DMS 273 treated with DMSO at 0.1 percent for 48 hours (cell line): ENCODE results near the gene SOX6.
"Not testable (repeated sequence)": the region's sequence is repeated elsewhere in the genome, so short reads cannot be mapped to it uniquely, and the experiment has no call there.

ENCODE experiments used
- DNase-seq: peaks from one replicate; lab custom pipeline; 2025; lab: John Stamatoyannopoulos, UW

The SOX6 gene

GRCh38 chr11:16149476-16149875 is 206.9 kb downstream of the SOX6 start:
- DNase-seq, result no peak

DNA sequence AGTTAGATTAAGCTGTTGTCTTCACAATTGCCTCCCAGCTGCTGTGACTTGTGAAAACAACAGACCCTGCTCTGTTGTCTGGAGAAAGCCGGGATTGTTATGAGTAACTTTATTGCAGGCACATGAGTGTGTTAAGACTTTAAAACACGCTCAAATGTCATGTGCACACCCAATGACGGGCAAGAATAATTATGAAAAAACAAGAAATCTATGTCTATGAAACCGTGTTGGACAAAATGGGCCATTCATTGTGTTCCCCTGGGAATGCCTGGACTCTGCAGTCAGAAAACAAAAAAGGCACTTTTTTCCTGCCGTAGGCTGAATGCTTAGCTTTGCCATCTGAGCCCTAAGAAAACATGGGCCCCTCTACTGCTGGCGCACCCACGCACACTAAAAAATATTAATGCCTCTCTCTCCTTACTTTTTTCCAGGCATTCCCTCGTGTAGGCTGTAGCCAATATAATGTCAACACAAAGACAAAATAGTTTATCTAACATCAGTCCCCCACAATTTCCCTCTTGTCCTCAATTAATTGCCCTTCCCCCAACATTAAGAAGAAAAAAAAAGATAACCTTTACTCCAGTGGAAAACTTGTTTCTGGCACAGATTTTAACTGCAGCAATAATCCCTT is 207.9 kb downstream of the SOX6 start:
- no peak for DNase-seq

- DNase-seq, result not testable (repeated sequence)
Measured at GRCh38 chr11:16146980-16147379, 209.4 kb downstream of the SOX6 start.

- not testable (repeated sequence) for DNase-seq
Measured at GRCh38 chr11:16141614-16142013, 214.7 kb downstream of the SOX6 start.

- not testable (repeated sequence) for DNase-seq
Measured at GRCh38 chr11:16141162-16141561, 215.2 kb downstream of the SOX6 start.

GRCh38 chr11:16136792-16137390 is 219.5 kb downstream of the SOX6 start:
- DNase-seq, result no peak

GRCh38 chr11:16133867-16134266 is 222.5 kb downstream of the SOX6 start:
- DNase-seq, result no peak

- DNase-seq, result no peak
Measured at GRCh38 chr11:16127732-16128131, 228.6 kb downstream of the SOX6 start.

- no peak for DNase-seq
Measured at GRCh38 chr11:16126362-16126761, 230.0 kb downstream of the SOX6 start.

- DNase-seq, result no peak
Measured at GRCh38 chr11:16125796-16126195, 230.6 kb downstream of the SOX6 start.

DNA sequence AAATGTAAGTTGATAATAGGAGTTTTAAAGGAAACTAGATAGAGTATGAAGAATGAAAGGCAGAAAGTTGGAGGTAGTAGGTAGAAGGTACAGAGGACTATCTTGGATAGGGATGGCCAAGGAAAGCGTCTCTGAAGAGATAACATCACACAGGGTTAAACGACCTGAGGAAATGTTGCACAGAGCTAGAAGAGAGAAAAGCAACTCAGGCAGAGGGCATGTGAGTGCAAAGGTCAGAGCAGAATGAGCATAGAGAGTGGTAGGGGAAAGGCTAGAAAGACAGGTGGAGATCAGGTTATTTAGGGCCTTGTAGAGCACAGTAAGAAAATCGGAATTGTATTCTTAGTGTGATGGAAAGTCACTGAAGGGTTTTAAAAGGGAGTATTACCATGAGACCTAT is 232.0 kb downstream of the SOX6 start:
- DNase-seq, result no peak

DNA sequence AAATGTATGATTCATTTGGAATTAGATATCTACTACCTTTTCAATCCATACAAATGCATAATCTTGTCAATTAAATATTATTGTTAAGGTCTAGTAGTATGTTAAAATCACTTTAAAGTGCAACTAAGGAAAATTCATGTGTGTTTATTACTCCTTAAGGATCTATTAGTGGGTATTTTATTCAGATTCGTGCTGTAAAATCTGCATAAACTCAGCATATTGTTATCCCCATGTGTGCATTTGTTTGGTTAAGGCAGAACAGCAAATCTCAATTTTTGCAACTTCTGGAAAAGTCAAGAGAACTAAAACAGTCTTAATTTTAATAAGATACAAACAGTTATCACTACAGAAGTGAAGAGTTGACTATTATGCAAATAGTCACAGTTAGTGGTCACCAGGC is 234.5 kb downstream of the SOX6 start:
- no peak for DNase-seq

DNA sequence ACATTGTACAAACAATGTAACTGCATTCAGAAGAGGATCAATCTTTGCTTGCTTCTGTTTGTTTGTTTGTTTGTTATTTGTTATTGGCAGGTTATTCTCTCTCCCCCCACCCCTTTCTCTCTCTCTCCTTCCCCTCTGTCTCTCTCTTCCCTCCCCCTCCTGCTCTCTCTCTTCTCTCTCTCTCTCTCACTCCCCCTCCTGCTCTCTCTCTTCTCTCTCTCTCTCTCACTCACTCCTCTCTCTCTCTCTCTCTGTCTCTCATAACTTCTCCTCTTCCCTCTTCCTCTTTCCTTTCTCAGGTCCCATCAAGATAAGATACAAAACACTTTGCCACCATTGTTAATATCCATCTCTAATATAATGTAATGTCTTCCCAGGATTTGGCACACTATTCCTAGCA is 236.3 kb downstream of the SOX6 start:
- no peak for DNase-seq

DNA sequence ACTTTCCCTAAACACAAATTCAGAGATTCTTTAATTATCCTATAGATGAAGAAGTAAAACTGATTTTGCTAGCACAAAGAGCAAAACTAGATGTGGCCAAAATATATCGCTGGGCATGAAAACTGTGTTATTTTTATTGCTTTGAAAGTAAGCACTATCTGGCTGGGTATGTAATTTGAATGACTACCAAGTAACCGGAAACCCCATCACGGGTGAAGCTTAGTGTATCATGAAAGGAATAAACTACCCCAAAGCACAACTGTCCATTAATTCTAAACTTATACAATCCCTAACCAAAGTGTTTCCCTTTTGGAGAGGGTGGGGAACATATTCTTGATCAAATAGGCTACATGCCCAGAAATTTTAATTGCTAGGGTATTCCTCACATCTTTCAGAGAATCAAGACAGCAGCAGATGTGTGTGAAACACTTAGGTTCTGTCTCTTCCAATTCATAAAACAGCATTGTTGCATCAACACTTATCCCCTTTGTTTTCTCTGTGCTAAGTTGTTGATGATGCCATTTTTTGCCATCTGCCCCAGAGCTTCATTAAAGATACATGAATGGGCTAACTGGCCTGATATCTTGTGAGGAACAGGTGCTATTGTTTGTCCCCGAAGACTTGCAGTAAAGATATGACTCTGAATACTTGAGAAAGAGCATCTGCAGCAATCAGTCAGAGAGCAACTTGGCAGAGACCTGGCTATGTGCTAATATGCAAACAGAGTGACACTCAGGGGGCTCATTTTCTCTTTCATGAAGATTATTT is 238.2 kb downstream of the SOX6 start:
- DNase-seq, result no peak

DNA sequence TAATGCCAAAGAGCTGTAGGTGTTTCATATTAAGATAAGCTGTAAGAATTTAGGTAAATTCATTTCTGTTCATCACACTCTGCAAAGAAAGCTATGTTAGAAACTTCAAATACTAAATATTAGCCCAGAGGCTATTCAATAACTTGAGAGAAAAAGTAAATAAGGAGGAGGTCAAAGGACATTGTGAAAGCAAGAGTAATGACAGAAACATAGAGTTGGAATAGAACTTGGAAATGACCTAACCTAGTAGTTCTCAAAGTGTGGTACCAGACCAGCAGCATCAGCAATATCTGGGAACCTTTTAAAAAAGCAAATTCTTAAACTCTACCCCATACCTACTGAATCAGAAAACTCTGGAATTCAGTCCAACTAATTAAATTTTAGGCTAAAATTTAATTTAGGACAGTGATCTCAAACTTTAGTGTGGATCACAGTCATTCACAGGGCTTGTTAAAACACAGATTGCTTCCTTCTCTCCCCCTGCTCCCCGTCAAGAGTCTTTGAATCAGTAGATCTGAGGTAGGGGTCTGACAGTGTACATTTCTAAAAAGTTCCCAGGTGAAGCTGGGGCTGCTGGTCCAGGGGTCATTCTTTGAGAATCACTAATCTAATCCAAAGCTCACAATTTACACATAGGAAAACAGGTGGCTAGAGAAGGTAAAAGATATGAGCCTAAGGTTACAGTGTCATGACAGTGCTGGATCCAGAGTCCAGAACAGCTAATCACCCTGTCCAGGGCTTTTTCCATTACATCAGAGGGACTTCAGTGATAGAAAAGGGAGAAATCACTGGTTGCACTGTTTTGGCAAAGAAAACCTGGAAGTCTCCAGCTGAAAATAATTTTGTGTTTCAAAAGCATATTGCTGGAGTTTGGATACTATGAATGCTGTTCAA is 241.1 kb downstream of the SOX6 start:
- DNase-seq, result no peak

DNA sequence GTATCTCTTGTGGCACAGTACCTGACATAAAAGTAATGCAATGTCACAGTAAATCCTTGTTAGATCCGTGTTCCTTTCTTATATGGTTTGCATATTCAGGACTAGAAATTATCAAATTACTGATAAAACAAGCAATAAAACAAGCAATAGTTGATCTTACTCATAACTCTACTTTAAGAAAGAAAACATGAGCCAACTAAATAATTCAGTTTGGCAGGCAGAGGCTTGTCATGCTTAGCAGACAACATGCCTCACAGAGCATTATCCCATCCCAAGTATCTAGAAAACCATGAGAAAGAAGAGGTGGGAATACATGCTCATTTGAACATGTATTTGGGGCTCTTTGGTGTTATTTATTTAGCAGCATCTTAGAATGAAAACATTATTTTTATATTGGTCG is 241.9 kb downstream of the SOX6 start:
- no peak for DNase-seq

DNA sequence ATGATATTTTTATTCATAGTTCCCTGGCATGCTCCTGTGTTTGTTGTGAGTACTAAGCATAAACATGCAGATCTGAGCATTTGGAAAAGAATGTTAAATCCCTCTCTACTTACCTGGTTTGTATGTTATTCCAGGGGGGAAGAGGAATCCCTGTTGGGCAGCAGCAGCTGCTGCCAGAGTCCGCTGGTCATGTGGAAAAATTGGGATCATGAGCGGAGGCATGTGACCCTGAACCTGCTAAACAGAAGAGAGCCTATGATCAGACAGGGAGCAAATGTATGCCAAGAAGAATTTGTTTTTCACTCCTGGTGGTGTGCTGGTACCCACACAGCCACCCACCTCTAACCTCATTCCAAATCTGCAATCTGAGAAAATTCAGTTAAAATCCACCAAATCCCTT is 244.7 kb downstream of the SOX6 start:
- no peak for DNase-seq

DNA sequence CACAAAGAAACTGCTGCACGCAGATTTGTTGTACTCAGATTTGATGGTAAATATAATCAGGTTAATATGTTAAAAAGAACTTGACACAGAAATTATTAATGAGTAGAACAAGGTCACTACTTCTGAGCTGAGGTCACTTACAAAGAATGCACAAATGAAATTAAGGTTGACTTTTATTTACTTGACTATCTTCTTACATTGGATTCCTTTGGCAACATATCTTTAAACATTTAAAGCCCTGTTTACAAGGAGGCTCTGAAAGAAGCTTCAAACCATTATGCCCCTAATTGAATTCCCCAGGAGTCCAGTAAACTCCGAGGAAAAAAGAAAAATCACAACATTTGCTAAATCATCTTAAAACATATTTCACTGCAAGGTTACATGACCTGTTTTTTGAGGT is 245.5 kb downstream of the SOX6 start:
- no peak for DNase-seq

GRCh38 chr11:16099343-16099900 is 256.9 kb downstream of the SOX6 start:
- DNase-seq, result no peak

- no peak for DNase-seq
Measured at GRCh38 chr11:16098526-16099205, 257.7 kb downstream of the SOX6 start.

DNA sequence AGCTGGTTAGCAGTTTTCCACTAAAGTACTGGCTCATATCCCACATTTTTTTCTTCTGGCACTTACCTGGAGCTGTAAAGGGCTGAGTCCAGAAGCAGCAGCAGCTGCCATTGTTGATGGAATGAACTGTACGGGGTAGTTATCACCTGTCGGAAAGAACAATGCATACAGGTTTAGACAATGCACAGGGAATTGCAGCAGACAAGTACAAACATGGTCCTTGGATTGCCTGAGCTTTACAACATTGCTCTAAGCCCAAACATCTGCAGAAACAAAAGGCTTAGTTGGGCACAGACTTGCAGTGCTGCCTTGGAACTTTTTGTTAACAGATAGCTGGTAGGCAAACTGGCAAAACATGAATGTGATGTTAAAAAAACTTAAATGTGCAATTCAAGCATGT is 258.8 kb downstream of the SOX6 start:
- DNase-seq, result no peak
